T-cell (primary cell): ENCODE measurements around the gene ADGRG1. TPM values are rescaled to one million over a fixed set of nuclear protein-coding genes. Genes with fewer than 3 reads are reported as not detected.

ENCODE experiments used
- ATAC-seq, 4 experiments: fragments of 200-7000 bp in 3 of 4; fragments of 150-1000 bp in 1 of 4; cut with Tn5 transposase; replicated peaks in 1 of 4; 1 replicate in 3 of 4; 2 replicates in 1 of 4; pipeline ENCODE4 v1.10.0; 2021; ENCODE audit warnings: moderate library complexity in 3 of 4, mild to moderate bottlenecking in 2 of 4, moderate number of reproducible peaks in 1 of 4
- CTCF ChIA-PET, 2 donors: fragments of 300-600 bp; sonication (Branson Sonifier 250); formaldehyde crosslinking; loops; one replicate each; lab custom pipeline; 2022; ENCODE audit warnings: antibody characterized with exemption in 2 of 2; lab: Charles Lee
- POLR2A ChIA-PET, 2 donors: fragments of 300-600 bp; sonication (Branson Sonifier 250); formaldehyde crosslinking; loops; one replicate each; lab custom pipeline; 2022; ENCODE audit warnings: antibody characterized with exemption in 2 of 2; lab: Charles Lee
- DNase-seq, 35 experiments: peaks; one replicate each; pipeline versions ENCODE4 v3.0.0 to v3.0.0-alpha.2; 2013 to 2023
- H3K27ac ChIP-seq: one replicate; pipeline ENCODE4 v1.5.1; 2013; ENCODE audit warnings: low read length
- H3K27me3 ChIP-seq, 2 experiments: replicated peaks in 1 of 2; 1 replicate in 1 of 2; 2 replicates in 1 of 2; pipeline versions ENCODE4 v1.6.1 to v1.7.0; 2013; ENCODE audit warnings: low read length in 1 of 2, mixed read lengths in 1 of 2; ENCODE audit not compliant: control insufficient read depth in 2 of 2, insufficient read depth in 2 of 2; ENCODE audit errors: extremely low read depth in 1 of 2
- H3K36me3 ChIP-seq, 2 donors: 1 replicate in 1 of 2; 2 replicates in 1 of 2; pipeline versions ENCODE4 v1.6.1 to v1.7.0; 2013; ENCODE audit warnings: low read length in 1 of 2; ENCODE audit not compliant: control insufficient read depth in 2 of 2, insufficient read depth in 1 of 2; ENCODE audit errors: extremely low read depth in 1 of 2
- H3K4me1 ChIP-seq, 2 experiments: 1 replicate in 1 of 2; 2 replicates in 1 of 2; pipeline versions ENCODE4 v1.6.1 to v1.7.0; 2013; ENCODE audit warnings: low read length in 2 of 2, mixed read lengths in 1 of 2; ENCODE audit not compliant: insufficient read depth in 2 of 2, control insufficient read depth in 1 of 2; ENCODE audit errors: extremely low read depth in 1 of 2
- H3K4me3 ChIP-seq, 2 donors: 1 replicate in 1 of 2; 2 replicates in 1 of 2; pipeline versions ENCODE4 v1.5.1 to v1.7.0; 2013; ENCODE audit warnings: mild to moderate bottlenecking in 2 of 2, low read length in 1 of 2, moderate library complexity in 1 of 2; ENCODE audit not compliant: control insufficient read depth in 1 of 2; ENCODE audit errors: extremely low read depth in 1 of 2
- H3K9me3 ChIP-seq: 2 replicates; pipeline ENCODE4 v1.7.0; 2013
- H3K27ac Mint-ChIP-seq, 2 donors: one replicate each; pipeline ENCODE4 v1.8.0; 2020 to 2021; ENCODE audit warnings: mild to moderate bottlenecking in 2 of 2, mixed read lengths in 2 of 2
- H3K27me3 Mint-ChIP-seq, 2 donors: one replicate each; pipeline ENCODE4 v1.8.0; 2021 to 2022; ENCODE audit warnings: mixed read lengths in 2 of 2
- H3K36me3 Mint-ChIP-seq: one replicate; pipeline ENCODE4 v1.8.0; 2021; ENCODE audit warnings: mixed read lengths
- H3K4me1 Mint-ChIP-seq, 3 donors: one replicate each; pipeline ENCODE4 v1.8.0; 2020 to 2022; ENCODE audit warnings: mixed read lengths in 3 of 3, mild to moderate bottlenecking in 1 of 3
- H3K4me3 Mint-ChIP-seq, 3 donors: one replicate each; pipeline ENCODE4 v1.8.0; 2020 to 2022; ENCODE audit warnings: mild to moderate bottlenecking in 3 of 3, mixed read lengths in 3 of 3, moderate library complexity in 3 of 3
- H3K9me3 Mint-ChIP-seq, 3 donors: one replicate each; pipeline ENCODE4 v1.8.0; 2020 to 2022; ENCODE audit warnings: mixed read lengths in 3 of 3
- WGBS: methylation state at CpG from one replicate; pipeline ENCODE4 v1.1.5; 2013; ENCODE audit warnings: missing lambda C conversion rate; ENCODE audit not compliant: insufficient coverage; 5-methylcytosine and 5-hydroxymethylcytosine counted together
- total RNA-seq, 35 experiments: library from RNA in 6 of 35; stranded (reverse) in 6 of 35; fragments of 120-200 nt in 1 of 35; gene quantifications; one replicate each; pipeline versions ENCODE4 v1.2.1 to v1.2.4 and lab custom pipeline; 2013 to 2026

Gene ADGRG1
- total RNA-seq, 5 donors from 2014 or later (not counting 1 experiment from before 2014, with no cell fraction given): 7.8 to 91.7 (median 11.7) TPM

GRCh38 chr16:57694725-57695679, 66.6 kb downstream of the ADGRG1 start, which contains the start of gene DRC7:
TSS of gene DRC7 (plus strand) at chr16:57694806. CDS start at chr16:57697950, 3,144 bp downstream.
- Mint-ChIP-seq H3K4me1 (peaks cover 12 to 21% (median 17%) of the 10 kb centered on the region in 3 donors), H3K4me3 (peak within 1 kb of the TSS; percentile 32 to 58 (median 57)), H3K27me3 (peaks cover 0 to 1% of the 10 kb centered on the region in 2 donors), H3K36me3 (no peaks in the 10 kb centered on the region), H3K27ac (no peak within 1 kb of the TSS), H3K9me3 (no peaks in the 10 kb centered on the region)
- WGBS: 52% methylated on average over 4 of the region's 8 CpGs
- H3K4me1 ChIP-seq: peaks cover 5 to 17% of the 10 kb centered on the region in 2 experiments
- ChIA-PET POLR2A (no interaction called here), CTCF (no interaction called here)
- DNase-seq (peak in 4 of 35 experiments; percentile 7 to 33 (median 19)), ATAC-seq (peak; percentile 19 to 25 (median 22))
- no peak within 1 kb of the TSS for H3K27ac ChIP-seq
- peak within 1 kb of the TSS in 1 of 2 donors; percentile 38 for H3K4me3 ChIP-seq
- H3K27me3 ChIP-seq: peaks cover 0 to 28% of the 10 kb centered on the region in 2 experiments
- H3K36me3 ChIP-seq: no peaks in the 10 kb centered on the region
- H3K9me3 ChIP-seq: no peaks in the 10 kb centered on the region

GRCh38 chr16:57695680-57696069, 67.2 kb downstream of the ADGRG1 start:
- Histone ChIP-seq H3K27ac (no peak overlapping the region), H3K4me3 (no peak overlapping the region), H3K4me1 (peaks cover 0 to 10% of the 10 kb centered on the region in 2 experiments), H3K9me3 (no peaks in the 10 kb centered on the region), H3K27me3 (peaks cover 0 to 24% of the 10 kb centered on the region in 2 experiments), H3K36me3 (no peaks in the 10 kb centered on the region)
- no peak for DNase-seq
- Mint-ChIP-seq H3K36me3 (no peaks in the 10 kb centered on the region), H3K4me3 (no peak overlapping the region), H3K9me3 (no peaks in the 10 kb centered on the region), H3K27ac (no peak overlapping the region), H3K4me1 (peaks cover 6 to 14% (median 11%) of the 10 kb centered on the region in 3 donors), H3K27me3 (peaks cover 0 to 1% of the 10 kb centered on the region in 2 donors)
- ChIA-PET POLR2A (no interaction called here), CTCF (no interaction called here)
- no peak for ATAC-seq
- 67% methylated on average over 1 of the region's 5 CpGs for WGBS

GRCh38 chr16:57696240-57696639, 67.8 kb downstream of the ADGRG1 start:
- POLR2A ChIA-PET: no interaction called here

GRCh38 chr16:57697896-57698537, 69.6 kb downstream of the ADGRG1 start:
- H3K36me3 ChIP-seq: no peaks in the 10 kb centered on the region
- no peak overlapping the region for H3K27ac ChIP-seq
- peaks cover 6 to 11% (median 9%) of the 10 kb centered on the region in 3 donors for H3K4me1 Mint-ChIP-seq
- peaks cover 0 to 5% of the 10 kb centered on the region in 2 experiments for H3K4me1 ChIP-seq
- no peaks in the 10 kb centered on the region for H3K36me3 Mint-ChIP-seq
- WGBS: 89% methylated on average over 13 of the region's 17 CpGs
- no peak overlapping the region for H3K27ac Mint-ChIP-seq
- no peaks in the 10 kb centered on the region for H3K9me3 ChIP-seq
- no peaks in the 10 kb centered on the region for H3K9me3 Mint-ChIP-seq
- no peak overlapping the region for H3K4me3 ChIP-seq
- H3K4me3 Mint-ChIP-seq: no peak overlapping the region
- POLR2A ChIA-PET: no interaction called here
- H3K27me3 Mint-ChIP-seq: peaks cover 0 to 1% of the 10 kb centered on the region in 2 donors
- no peak for ATAC-seq
- H3K27me3 ChIP-seq: peaks cover 0 to 18% of the 10 kb centered on the region in 2 experiments
- DNase-seq: no peak
- CTCF ChIA-PET: no interaction called here

More at GRCh38 chr16:57696240-57696639, 67.8 kb downstream of the ADGRG1 start:
- peaks cover 6 to 11% (median 9%) of the 10 kb centered on the region in 3 donors for H3K4me1 Mint-ChIP-seq
- 100% methylated on average over 2 of the region's 7 CpGs for WGBS
- no peak overlapping the region for H3K4me3 Mint-ChIP-seq
- no peak overlapping the region for H3K27ac ChIP-seq
- DNase-seq (no peak), ATAC-seq (no peak)
- peaks cover 0 to 1% of the 10 kb centered on the region in 2 donors for H3K27me3 Mint-ChIP-seq
- no peaks in the 10 kb centered on the region for H3K36me3 Mint-ChIP-seq
- H3K9me3 Mint-ChIP-seq: no peaks in the 10 kb centered on the region
- CTCF ChIA-PET: no interaction called here
- peaks cover 0 to 22% of the 10 kb centered on the region in 2 experiments for H3K27me3 ChIP-seq
- H3K9me3 ChIP-seq: no peaks in the 10 kb centered on the region
- H3K4me1 ChIP-seq: peaks cover 0 to 5% of the 10 kb centered on the region in 2 experiments
- H3K4me3 ChIP-seq: no peak overlapping the region
- H3K27ac Mint-ChIP-seq: no peak overlapping the region
- no peaks in the 10 kb centered on the region for H3K36me3 ChIP-seq

- H3K9me3 ChIP-seq: no peaks in the 10 kb centered on the region
- WGBS: 75% methylated on average over 8 of the region's 16 CpGs
- no peak overlapping the region for H3K27ac Mint-ChIP-seq
- POLR2A ChIA-PET: interaction anchor here in 1 of 2 donors (0.6 kb wide), 1 partner anchor 108 kb away, joined by 3 read pairs; no protein-coding TSS in a partner anchor
- DNase-seq (no peak), ATAC-seq (no peak)
- H3K27me3 ChIP-seq: peaks cover 0 to 18% of the 10 kb centered on the region in 2 experiments
- no peaks in the 10 kb centered on the region for H3K36me3 ChIP-seq
- peaks cover 0 to 5% of the 10 kb centered on the region in 2 experiments for H3K4me1 ChIP-seq
- H3K27ac ChIP-seq: no peak overlapping the region
- no peak overlapping the region for H3K4me3 Mint-ChIP-seq
- no peaks in the 10 kb centered on the region for H3K9me3 Mint-ChIP-seq
- H3K4me3 ChIP-seq: no peak overlapping the region
- CTCF ChIA-PET: no interaction called here
- peaks cover 0 to 1% of the 10 kb centered on the region in 2 donors for H3K27me3 Mint-ChIP-seq
- no peaks in the 10 kb centered on the region for H3K36me3 Mint-ChIP-seq
- peaks cover 6 to 11% (median 9%) of the 10 kb centered on the region in 3 donors for H3K4me1 Mint-ChIP-seq
These were observed 70.5 kb downstream of the ADGRG1 start for GRCh38 chr16:57698812-57699405.

- ATAC-seq (no peak), DNase-seq (no peak)
- CTCF ChIA-PET: interaction anchor here in 1 of 2 donors (0.5 kb wide), 1 partner anchor 20 kb away, joined by 3 read pairs; no protein-coding TSS in a partner anchor
- H3K4me3 Mint-ChIP-seq: no peak overlapping the region
- H3K27me3 Mint-ChIP-seq: peaks cover 0 to 1% of the 10 kb centered on the region in 2 donors
- H3K4me1 Mint-ChIP-seq: peaks cover 6 to 10% (median 9%) of the 10 kb centered on the region in 3 donors
- Histone ChIP-seq H3K9me3 (no peaks in the 10 kb centered on the region), H3K27me3 (peaks cover 0 to 14% of the 10 kb centered on the region in 2 experiments), H3K27ac (no peak overlapping the region), H3K4me1 (peaks cover 0 to 5% of the 10 kb centered on the region in 2 experiments), H3K4me3 (no peak overlapping the region), H3K36me3 (no peaks in the 10 kb centered on the region)
- H3K27ac Mint-ChIP-seq: no peak overlapping the region
- WGBS: 87% methylated on average over 3 of the region's 3 CpGs
- POLR2A ChIA-PET: no interaction called here
- no peaks in the 10 kb centered on the region for H3K36me3 Mint-ChIP-seq
- H3K9me3 Mint-ChIP-seq: no peaks in the 10 kb centered on the region
These were observed 71.1 kb downstream of the ADGRG1 start for GRCh38 chr16:57699481-57699880.
